ENCODE measurements around the gene CCDC9.
"Not testable (repeated sequence)": the region's sequence is repeated elsewhere in the genome, so short reads cannot be mapped to it uniquely, and the experiment has no call there.

CCDC9 gene

GRCh38 chr19:47275791-47276461, 19.6 kb downstream of the CCDC9 start:
- no peak for DNase-seq (ENCODE audit: low read depth, low spot score)
- no peak overlapping the region for H3K4me3 ChIP-seq (ENCODE audit: low read length)

GRCh38 chr19:47276513-47276912, 20.2 kb downstream of the CCDC9 start:
- H3K4me3 ChIP-seq (ENCODE audit: low read length); DNase-seq (ENCODE audit: low read depth, low spot score): not testable (repeated sequence)

GRCh38 chr19:47280183-47280797, 24.0 kb downstream of the CCDC9 start:
- peak; percentile 35 for DNase-seq (ENCODE audit: low read depth, low spot score)
- no peak overlapping the region for H3K4me3 ChIP-seq (ENCODE audit: low read length)

DNA sequence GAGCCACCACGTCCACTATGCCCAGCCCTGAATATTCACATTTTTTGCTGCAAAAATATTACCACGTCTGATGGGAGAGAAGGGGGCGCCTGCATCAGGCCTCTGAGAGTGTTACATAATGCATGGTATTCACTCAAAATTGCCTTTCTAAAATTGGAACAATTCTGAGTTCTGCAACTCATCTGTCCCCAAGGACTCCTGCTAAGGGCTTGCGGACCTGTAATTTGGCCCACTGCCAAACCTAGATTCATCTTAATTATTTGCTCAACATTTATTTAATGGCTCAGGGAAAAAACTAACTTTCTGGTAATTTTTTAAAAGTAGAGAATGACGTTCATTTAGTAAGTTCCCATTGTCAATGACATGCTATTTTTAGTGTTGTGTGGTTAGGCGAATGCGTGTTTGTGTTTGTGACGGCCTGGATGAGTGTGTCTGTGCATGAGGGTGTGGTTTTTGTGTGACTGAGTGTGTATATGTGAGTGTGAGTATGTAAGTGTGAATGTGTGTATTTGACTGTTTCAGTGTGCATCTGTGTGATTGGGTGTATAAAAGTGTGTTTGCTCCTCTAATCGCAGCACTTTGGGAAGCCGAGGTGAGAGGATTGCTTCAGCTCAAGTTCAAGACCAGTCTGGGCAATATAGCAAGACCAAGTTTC, 27.2 kb downstream of the CCDC9 start:
- H3K4me3 ChIP-seq (ENCODE audit: low read length) = no peak overlapping the region
- DNase-seq (ENCODE audit: low read depth, low spot score) = no peak

GRCh38 chr19:47284324-47284899, 28.1 kb downstream of the CCDC9 start:
- no peak overlapping the region for H3K4me3 ChIP-seq (ENCODE audit: low read length)
- peak; percentile 67 for DNase-seq (ENCODE audit: low read depth, low spot score)

DNA sequence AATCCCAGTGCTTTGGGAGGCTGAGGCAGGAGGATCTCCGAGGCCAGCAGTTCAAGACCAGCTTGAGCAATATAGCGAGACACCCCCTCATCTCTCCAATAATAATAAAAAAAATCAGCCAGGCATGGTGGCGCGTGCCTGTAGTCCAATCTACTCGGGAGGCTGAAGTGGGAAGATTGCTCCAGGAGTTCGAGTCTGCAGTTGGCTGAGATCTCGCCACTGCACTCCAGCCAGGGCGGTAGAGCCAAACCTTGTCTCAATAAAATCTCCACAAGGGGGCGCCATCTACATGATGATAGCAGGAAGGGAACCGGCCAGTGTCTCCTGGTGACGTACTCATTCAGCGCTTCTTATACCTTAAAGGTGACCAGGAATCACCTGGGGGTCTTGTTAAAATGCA, 39.7 kb downstream of the CCDC9 start:
- no peak overlapping the region for H3K4me3 ChIP-seq (ENCODE audit: low read length)
- peak; percentile 76 for DNase-seq (ENCODE audit: low read depth, low spot score)

DNA sequence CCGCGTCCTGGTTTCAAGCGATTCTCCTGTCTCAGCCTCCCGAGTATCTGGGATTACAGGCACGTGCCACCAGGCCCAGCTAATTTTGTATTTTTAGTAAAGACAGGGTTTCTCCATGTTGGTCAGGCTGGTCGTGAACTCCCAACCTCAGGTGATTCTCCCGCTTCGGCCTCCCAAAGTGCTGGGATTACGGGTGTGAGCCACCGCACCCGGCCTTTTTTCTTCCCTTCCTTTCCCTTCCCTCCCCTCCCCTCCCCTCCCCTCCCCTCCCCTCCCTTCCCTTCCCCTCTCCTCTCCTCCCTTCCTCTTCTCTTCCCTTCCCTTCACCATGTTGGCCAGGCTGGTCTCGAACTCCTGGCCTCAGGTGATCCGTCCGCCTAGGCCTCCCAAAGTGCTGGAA, 44.5 kb downstream of the CCDC9 start:
- not testable (repeated sequence) for H3K4me3 ChIP-seq (ENCODE audit: low read length); DNase-seq (ENCODE audit: low read depth, low spot score)

DNA sequence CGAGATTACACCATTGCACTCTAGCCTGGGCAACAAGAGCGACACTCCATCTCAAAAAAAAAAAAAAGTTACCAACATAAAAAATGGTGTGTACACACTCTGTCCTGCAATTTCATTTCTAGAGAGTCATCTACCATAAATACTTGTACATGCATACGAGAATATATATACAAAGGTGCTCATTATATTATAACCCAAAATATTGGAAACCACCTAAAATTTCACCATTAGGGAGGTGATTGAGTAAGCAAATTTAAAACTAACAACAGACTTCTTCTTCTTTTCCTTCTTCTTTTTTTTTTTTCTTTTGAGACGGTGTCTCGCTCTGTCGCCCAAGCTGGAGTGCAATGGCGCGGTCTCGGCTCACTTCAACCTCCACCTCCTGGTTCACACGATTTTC, 45.9 kb downstream of the CCDC9 start:
- no peak overlapping the region for H3K4me3 ChIP-seq (ENCODE audit: low read length)
- DNase-seq (ENCODE audit: low read depth, low spot score) = no peak

GRCh38 chr19:47303966-47304365, 47.6 kb downstream of the CCDC9 start:
- DNase-seq (ENCODE audit: low read depth, low spot score) = no peak
- no peak overlapping the region for H3K4me3 ChIP-seq (ENCODE audit: low read length)

DNA sequence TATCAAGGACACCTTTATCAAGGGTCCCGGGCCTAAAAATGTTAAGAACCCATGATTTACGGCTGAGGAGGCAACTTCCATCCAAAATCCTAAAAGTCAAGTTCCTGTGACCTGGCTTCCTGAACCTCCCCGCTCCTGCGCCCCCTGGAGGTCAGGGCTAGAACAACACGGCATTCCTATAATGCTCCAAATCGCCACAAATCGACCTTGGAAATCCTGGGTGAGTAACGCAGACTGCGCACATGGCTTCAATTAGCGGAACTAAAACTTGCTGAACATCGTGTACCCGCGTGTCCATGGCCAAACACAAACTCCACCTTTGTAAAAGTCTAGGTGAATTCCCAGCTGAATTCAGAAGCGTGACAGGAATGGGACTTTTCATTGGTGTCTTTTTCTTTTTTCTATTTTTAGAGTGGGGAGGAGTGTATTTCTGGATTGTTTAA, 49.0 kb downstream of the CCDC9 start:
- no peak overlapping the region for H3K4me3 ChIP-seq (ENCODE audit: low read length)
- DNase-seq (ENCODE audit: low read depth, low spot score) = peak; percentile 19

DNA sequence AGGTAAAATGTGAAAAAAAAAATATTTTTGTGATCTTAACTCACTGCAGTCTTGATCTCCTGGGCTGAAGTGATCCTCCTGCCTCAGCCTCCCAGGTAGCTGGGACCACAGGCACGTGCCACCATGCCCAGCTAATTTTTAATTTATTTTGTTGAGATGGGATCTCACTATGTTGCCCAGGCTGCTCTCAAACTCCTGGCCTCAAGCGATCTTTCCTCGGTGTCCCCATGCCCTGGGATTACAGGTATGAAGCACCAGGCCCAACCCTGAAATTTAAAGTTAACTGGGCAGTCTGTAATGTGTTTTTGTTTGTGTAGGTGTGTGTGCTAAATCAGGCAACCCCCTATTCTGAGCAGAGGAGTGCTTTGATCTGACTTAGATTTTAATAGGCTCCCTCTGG, 50.0 kb downstream of the CCDC9 start:
- H3K4me3 ChIP-seq (ENCODE audit: low read length) = no peak overlapping the region
- no peak for DNase-seq (ENCODE audit: low read depth, low spot score)

DNA sequence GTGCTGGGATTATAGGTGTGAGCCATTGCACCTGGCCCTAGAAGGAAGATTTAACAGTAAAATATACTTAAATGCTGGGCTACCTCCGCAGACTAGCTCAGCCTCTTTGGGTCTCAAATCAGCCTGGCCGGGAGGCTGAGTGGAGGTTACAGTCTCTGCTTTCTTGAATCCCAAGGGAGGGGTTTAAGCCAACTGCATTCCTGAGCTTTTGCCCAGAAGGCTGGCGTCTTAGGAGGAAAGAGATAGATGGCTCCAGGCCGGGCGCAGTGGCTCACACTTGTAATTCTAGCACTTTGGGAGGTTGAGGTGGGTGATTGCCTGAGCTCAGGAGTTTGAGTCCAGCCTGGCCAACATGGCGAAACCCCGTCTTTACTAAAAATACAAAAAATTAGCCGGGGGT, 52.7 kb downstream of the CCDC9 start:
- no peak for DNase-seq (ENCODE audit: low read depth, low spot score)
- no peak overlapping the region for H3K4me3 ChIP-seq (ENCODE audit: low read length)

- no peak for DNase-seq (ENCODE audit: low read depth, low spot score)
- H3K4me3 ChIP-seq (ENCODE audit: low read length) = no peak within 1 kb of the TSS
These were observed 53.3 kb downstream of the CCDC9 start, which contains the start of gene C5AR1 for GRCh38 chr19:47309608-47310007. TSS of gene C5AR1 (plus strand) at chr19:47309861. CDS start at chr19:47309896, 35 bp downstream.

GRCh38 chr19:47310323-47310722, 54.0 kb downstream of the CCDC9 start:
- H3K4me3 ChIP-seq (ENCODE audit: low read length) = no peak overlapping the region
- no peak for DNase-seq (ENCODE audit: low read depth, low spot score)

DNA sequence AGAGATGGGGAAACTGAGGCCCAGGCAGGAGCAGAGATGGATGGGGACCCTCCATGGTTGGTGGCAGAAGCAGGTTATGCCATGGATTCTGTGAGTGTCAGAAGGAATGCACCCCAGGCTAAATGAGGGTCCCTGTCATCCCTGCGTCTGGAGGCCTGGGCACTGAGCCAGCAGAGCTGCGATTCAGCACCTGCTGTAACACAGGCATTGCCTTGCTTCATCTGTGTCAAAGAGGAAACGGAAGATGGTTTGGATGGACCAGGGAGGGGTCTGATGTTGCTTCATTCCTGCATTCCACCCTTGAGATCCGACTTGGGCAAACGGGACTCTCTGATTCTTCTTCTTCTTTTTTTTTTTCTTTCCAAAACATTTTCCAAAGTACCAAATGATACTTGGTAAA, 54.5 kb downstream of the CCDC9 start:
- DNase-seq (ENCODE audit: low read depth, low spot score) = no peak
- no peak overlapping the region for H3K4me3 ChIP-seq (ENCODE audit: low read length)

DNA sequence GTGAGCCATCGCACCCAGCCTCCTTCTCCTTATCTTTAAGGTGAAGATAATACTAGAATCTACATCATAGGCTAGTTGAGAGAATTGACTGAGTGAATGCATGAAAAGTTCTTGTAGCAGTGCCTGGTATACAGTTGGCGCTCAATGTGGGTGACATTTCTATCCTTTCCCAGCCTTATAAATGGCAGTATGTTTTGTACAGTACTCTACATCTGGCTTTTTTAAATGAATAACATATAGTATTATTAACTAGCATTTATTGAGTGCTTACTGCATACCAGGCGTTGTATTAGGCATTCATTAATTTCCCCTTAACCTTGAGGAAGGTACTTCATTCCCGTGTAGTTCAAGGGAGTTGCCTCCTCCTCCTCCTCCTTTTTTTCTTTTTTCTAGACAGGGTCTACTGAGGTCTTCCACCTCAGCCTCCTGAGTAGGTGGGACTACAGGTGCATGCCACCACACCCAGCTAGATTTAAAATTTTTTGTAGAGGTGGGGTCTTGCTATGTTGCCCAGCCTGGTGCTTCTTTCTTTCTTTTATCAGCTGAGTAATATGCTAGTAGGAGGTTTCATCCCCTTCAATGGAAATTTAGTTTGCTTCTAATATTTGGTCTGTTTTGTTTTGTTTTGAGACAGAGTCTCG, 56.2 kb downstream of the CCDC9 start:
- DNase-seq (ENCODE audit: low read depth, low spot score) = no peak

DNA sequence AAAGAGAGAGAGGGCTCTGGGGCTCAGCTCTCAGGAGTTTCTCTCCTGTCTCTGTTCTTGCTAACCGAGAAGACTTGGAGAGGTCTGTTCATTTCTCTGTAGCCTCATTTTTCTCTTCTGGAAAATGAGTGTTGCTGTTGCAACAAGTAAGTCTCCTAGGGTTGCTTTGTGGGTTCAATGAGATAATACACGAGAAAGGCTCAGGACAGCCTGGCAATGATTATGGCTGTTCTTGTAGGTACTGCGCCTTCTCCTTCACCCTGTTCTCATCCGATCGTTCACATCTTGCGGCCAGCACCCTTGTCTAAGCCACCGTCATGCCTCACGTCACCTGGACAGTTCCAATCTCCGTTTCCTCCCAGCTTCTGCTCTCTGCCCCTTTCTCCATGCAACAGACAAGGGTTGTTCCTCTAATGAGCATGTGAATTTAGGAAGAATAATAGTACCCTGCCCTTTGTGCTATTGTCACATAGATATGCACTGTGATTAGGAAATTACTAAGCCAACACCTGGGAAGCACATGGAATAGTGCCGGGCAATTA, 57.5 kb downstream of the CCDC9 start:
- H3K4me3 ChIP-seq (ENCODE audit: low read length) = no peak overlapping the region
- no peak for DNase-seq (ENCODE audit: low read depth, low spot score)

More for the DNA sequence above, 56.2 kb downstream of the CCDC9 start:
- H3K4me3 ChIP-seq (ENCODE audit: low read length) = no peak overlapping the region

- H3K4me3 ChIP-seq (ENCODE audit: low read length) = no peak overlapping the region
- peak; percentile 62 for DNase-seq (ENCODE audit: low read depth, low spot score)
These were observed 58.9 kb downstream of the CCDC9 start for GRCh38 chr19:47315125-47315821.

- no peak for DNase-seq (ENCODE audit: low read depth, low spot score)
- H3K4me3 ChIP-seq (ENCODE audit: low read length) = no peak overlapping the region
These were observed 60.2 kb downstream of the CCDC9 start for GRCh38 chr19:47316513-47316912.

Data from Jurkat, Clone E6-1 (cell line).